VCaP (cell line): ENCODE results near the gene ATP6V1C2.
"Not testable (repeated sequence)": the region's sequence is repeated elsewhere in the genome, so short reads cannot be mapped to it uniquely, and the experiment has no call there.

Source experiments
- H3K27ac ChIP-seq: fragments of 450-650 bp; 2 replicates; pipeline ENCODE4 v1.5.1; 2017
- CTCF ChIP-seq: fragments of 450-650 bp; conservative IDR thresholded peaks from 2 replicates; pipeline ENCODE4 v1.5.1; 2017; ENCODE audit warnings: mild to moderate bottlenecking, moderate library complexity

Gene ATP6V1C2

GRCh38 chr2:10812362-10813162, 91.1 kb downstream of the ATP6V1C2 start, which contains the start of gene PDIA6:
PDIA6 (minus strand) TSS chr2:10812785; CDS start chr2:10812696, 89 bp downstream.
- no peak for TF ChIP-seq CTCF
- H3K27ac ChIP-seq = peak within 1 kb of the TSS; percentile 90

- peak overlapping the region; percentile 90 for H3K27ac ChIP-seq
Measured at GRCh38 chr2:10813163-10814138, 92.0 kb downstream of the ATP6V1C2 start.

GRCh38 chr2:10814142-10814541, 92.7 kb downstream of the ATP6V1C2 start:
- TF ChIP-seq CTCF = no peak
- no peak overlapping the region for H3K27ac ChIP-seq

- H3K27ac ChIP-seq = no peak overlapping the region
- TF ChIP-seq CTCF = peak; percentile 27; the same call in 1 of the 2 replicates
Measured at GRCh38 chr2:10814571-10815331, 93.3 kb downstream of the ATP6V1C2 start.

- no peak overlapping the region for H3K27ac ChIP-seq
- TF ChIP-seq CTCF = peak; percentile 17; the same call in 1 of the 2 replicates
Measured at GRCh38 chr2:10817413-10817812, 96.0 kb downstream of the ATP6V1C2 start.

GRCh38 chr2:10818305-10818704, 96.9 kb downstream of the ATP6V1C2 start:
- H3K27ac ChIP-seq = not testable (repeated sequence)

- H3K27ac ChIP-seq = no peak overlapping the region
- TF ChIP-seq CTCF = no peak
Measured at GRCh38 chr2:10818984-10819383, 97.6 kb downstream of the ATP6V1C2 start.
